Uterus (tissue), 4 donors: Measurements from ENCODE around the gene TULP1. TPM values are rescaled to one million over a fixed set of nuclear protein-coding genes. Genes with fewer than 3 reads are reported as not detected.

Experiments
- DNase-seq, 2 donors: peaks; one replicate each; pipeline ENCODE4 v3.0.0-alpha.2; 2019 to 2020
- H3K27ac ChIP-seq, 2 donors: fragments of 200-600 bp; sonication (generic); 1 replicate in 1 of 2; 2 replicates in 1 of 2; pipeline ENCODE4 v1.5.1; 2016 to 2018
- H3K27me3 ChIP-seq, 2 donors: fragments of 200-600 bp; sonication (generic); one replicate each; pipeline ENCODE4 v1.5.1; 2018 to 2019; ENCODE audit warnings: control low read depth in 1 of 2
- H3K36me3 ChIP-seq, 2 donors: fragments of 200-600 bp; sonication (generic); one replicate each; pipeline ENCODE4 v1.5.1; 2019; ENCODE audit warnings: control low read depth in 1 of 2
- H3K4me1 ChIP-seq, 2 donors: fragments of 200-600 bp; sonication (generic); one replicate each; pipeline ENCODE4 v1.5.1; 2018 to 2019; ENCODE audit warnings: control low read depth in 1 of 2
- H3K4me3 ChIP-seq, 2 donors: fragments of 200-600 bp; sonication (generic); 1 replicate in 1 of 2; 2 replicates in 1 of 2; pipeline ENCODE4 v1.5.1; 2018 to 2019; ENCODE audit warnings: mild to moderate bottlenecking in 1 of 2
- H3K9me3 ChIP-seq, 2 donors: fragments of 200-600 bp; sonication (generic); one replicate each; pipeline ENCODE4 v1.5.1; 2019; ENCODE audit warnings: control low read depth in 1 of 2
- POLR2A ChIP-seq, 2 donors: fragments of 450-650 bp; IDR thresholded peaks; one replicate each; pipeline ENCODE4 v1.6.1; 2016; ENCODE audit warnings: antibody characterized with exemption in 2 of 2, mild to moderate bottlenecking in 1 of 2, moderate library complexity in 1 of 2
- intact Hi-C: fragments of 100-400 bp; cut with DNase I; formaldehyde crosslinking; loops from one replicate; pipeline ENCODE4 v1.15.1; 2023; ENCODE audit warnings: low total_unique reads
- total RNA-seq, 4 donors: library from RNA; depleted of rRNA in 3 of 4; stranded (reverse); fragments of >200 nt in 3 of 4; gene quantifications; one replicate each; pipeline versions ENCODE4 v1.1.0 to v1.2.4, GENCODE V29; 2014 to 2023
- TF ChIP-seq, protein P1 (sequence below), 4 experiments: fragments of 200-600 bp in 2 of 4; fragments of 450-650 bp in 2 of 4; sonication (generic) in 2 of 4; IDR thresholded peaks; one replicate each; pipeline ENCODE4 v1.5.1; 2016 to 2019; ENCODE audit warnings: antibody characterized with exemption in 4 of 4, mild to moderate bottlenecking in 2 of 4, moderate library complexity in 1 of 4
- donor health status: DM: yes; HTN: yes; CAD: no.

The TULP1 gene
- total RNA-seq, 4 donors from 2014 or later, result 1.6 to 3.2 (median 2.1) TPM; not detected in 1

GRCh38 chr6:35554811-35555210 lies 42.1 kb upstream of the TULP1 start:
- peaks cover 0 to 5% of the 10 kb centered on the region in 2 donors for H3K9me3 ChIP-seq
- H3K27ac ChIP-seq, result no peak overlapping the region
- H3K27me3 ChIP-seq, result no peaks in the 10 kb centered on the region
- no peak for DNase-seq
- no peak overlapping the region for H3K4me3 ChIP-seq
- no peaks in the 10 kb centered on the region for H3K4me1 ChIP-seq
- no peaks in the 10 kb centered on the region for H3K36me3 ChIP-seq
- TF ChIP-seq, protein P1, sequence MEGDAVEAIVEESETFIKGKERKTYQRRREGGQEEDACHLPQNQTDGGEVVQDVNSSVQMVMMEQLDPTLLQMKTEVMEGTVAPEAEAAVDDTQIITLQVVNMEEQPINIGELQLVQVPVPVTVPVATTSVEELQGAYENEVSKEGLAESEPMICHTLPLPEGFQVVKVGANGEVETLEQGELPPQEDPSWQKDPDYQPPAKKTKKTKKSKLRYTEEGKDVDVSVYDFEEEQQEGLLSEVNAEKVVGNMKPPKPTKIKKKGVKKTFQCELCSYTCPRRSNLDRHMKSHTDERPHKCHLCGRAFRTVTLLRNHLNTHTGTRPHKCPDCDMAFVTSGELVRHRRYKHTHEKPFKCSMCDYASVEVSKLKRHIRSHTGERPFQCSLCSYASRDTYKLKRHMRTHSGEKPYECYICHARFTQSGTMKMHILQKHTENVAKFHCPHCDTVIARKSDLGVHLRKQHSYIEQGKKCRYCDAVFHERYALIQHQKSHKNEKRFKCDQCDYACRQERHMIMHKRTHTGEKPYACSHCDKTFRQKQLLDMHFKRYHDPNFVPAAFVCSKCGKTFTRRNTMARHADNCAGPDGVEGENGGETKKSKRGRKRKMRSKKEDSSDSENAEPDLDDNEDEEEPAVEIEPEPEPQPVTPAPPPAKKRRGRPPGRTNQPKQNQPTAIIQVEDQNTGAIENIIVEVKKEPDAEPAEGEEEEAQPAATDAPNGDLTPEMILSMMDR (IDR thresholded peaks at IDR 0.05), result no peak
- no peak for TF ChIP-seq POLR2A (IDR thresholded peaks at IDR 0.05)
- intact Hi-C loops, result no loop called here

DNA sequence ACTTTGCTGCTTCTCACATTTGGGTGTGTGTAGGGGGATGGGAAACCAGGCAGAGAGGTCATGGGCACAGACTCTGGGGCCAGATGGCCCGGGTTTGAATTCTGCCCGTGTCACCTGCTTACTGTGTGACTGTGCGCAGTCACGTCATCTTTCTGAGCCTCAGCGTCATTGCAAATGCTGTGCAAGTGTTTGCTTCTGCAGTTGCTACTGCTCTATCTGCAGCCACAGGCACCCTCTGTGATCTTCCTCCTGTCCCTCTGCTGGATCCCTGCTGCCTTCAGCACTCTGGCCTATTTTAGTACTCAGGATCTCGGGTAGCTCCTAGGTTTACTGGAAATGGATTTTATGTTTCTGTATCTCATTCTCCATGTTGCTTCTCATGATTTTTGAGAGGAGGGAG lies 40.6 kb upstream of the TULP1 start:
- peaks cover 0 to 5% of the 10 kb centered on the region in 2 donors for H3K9me3 ChIP-seq
- no peaks in the 10 kb centered on the region for H3K4me1 ChIP-seq
- no peaks in the 10 kb centered on the region for H3K27me3 ChIP-seq
- no peaks in the 10 kb centered on the region for H3K36me3 ChIP-seq
- no peak for DNase-seq
- TF ChIP-seq, protein P1 (IDR thresholded peaks at IDR 0.05), result no peak
- no peak for TF ChIP-seq POLR2A (IDR thresholded peaks at IDR 0.05)
- no peak overlapping the region for H3K4me3 ChIP-seq
- intact Hi-C loops, result no loop called here
- H3K27ac ChIP-seq, result no peak overlapping the region

- intact Hi-C loops, result no loop called here
- Histone ChIP-seq H3K27me3 (no peaks in the 10 kb centered on the region), H3K27ac (no peak overlapping the region), H3K9me3 (peaks cover 0 to 5% of the 10 kb centered on the region in 2 donors), H3K4me1 (no peaks in the 10 kb centered on the region), H3K4me3 (no peak overlapping the region), H3K36me3 (no peaks in the 10 kb centered on the region)
- TF ChIP-seq, protein P1 (IDR thresholded peaks at IDR 0.05), result no peak
- TF ChIP-seq POLR2A (IDR thresholded peaks at IDR 0.05), result no peak
- DNase-seq, result no peak
Measured at GRCh38 chr6:35552285-35552917, 39.7 kb upstream of the TULP1 start.

DNA sequence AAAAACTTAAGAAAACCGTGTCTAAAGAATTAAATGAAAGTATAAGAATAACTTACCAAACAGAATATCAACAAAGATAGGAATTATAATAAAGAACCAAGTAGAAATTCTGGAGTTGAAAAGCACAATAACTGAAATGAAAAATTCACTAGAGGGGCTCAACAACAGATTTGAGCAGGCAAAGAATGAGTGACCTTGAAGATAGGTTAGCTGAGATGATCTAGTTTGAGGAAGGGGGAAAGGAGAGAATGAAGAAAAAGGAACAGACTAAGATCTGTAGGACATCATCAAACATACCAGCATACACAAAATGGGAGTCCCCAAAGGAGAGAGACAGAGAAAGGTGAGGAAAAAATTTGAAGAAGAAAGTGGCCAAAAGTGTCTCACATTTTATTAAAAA lies 37.7 kb upstream of the TULP1 start:
- H3K27me3 ChIP-seq, result no peaks in the 10 kb centered on the region
- DNase-seq, result no peak
- H3K36me3 ChIP-seq, result no peaks in the 10 kb centered on the region
- intact Hi-C loops, result no loop called here
- no peaks in the 10 kb centered on the region for H3K4me1 ChIP-seq
- H3K9me3 ChIP-seq, result peaks cover 0 to 5% of the 10 kb centered on the region in 2 donors
- H3K27ac ChIP-seq, result no peak overlapping the region
- no peak for TF ChIP-seq POLR2A (IDR thresholded peaks at IDR 0.05)
- TF ChIP-seq, protein P1 (IDR thresholded peaks at IDR 0.05), result no peak
- no peak overlapping the region for H3K4me3 ChIP-seq

GRCh38 chr6:35547676-35548075 lies 35.0 kb upstream of the TULP1 start:
- no peak for TF ChIP-seq POLR2A (IDR thresholded peaks at IDR 0.05)
- TF ChIP-seq, protein P1 (IDR thresholded peaks at IDR 0.05), result no peak
- Histone ChIP-seq H3K27ac (no peak overlapping the region), H3K4me3 (no peak overlapping the region), H3K4me1 (no peaks in the 10 kb centered on the region), H3K36me3 (no peaks in the 10 kb centered on the region), H3K27me3 (no peaks in the 10 kb centered on the region), H3K9me3 (peaks cover 0 to 5% of the 10 kb centered on the region in 2 donors)
- no peak for DNase-seq
- intact Hi-C loops, result no loop called here
